Brain microvascular endothelial cell (primary cell): ENCODE data around the gene SCN4A.

Experiments used
- DNase-seq: peaks from one replicate; pipeline ENCODE4 v3.0.0-alpha.2; 2020
- H3K27ac ChIP-seq: fragments of 250-450 bp; sonication (Bioruptor Pico); 2 replicates; pipeline ENCODE4 v1.5.1; 2020; ENCODE audit warnings: mild to moderate bottlenecking, moderate library complexity
- H3K27me3 ChIP-seq: fragments of 250-450 bp; sonication (Bioruptor Pico); replicated peaks from 2 replicates; pipeline ENCODE4 v1.5.1; 2020; ENCODE audit warnings: mild to moderate bottlenecking
- H3K36me3 ChIP-seq: fragments of 250-450 bp; sonication (Bioruptor Pico); replicated peaks from 2 replicates; pipeline ENCODE4 v1.5.1; 2020; ENCODE audit warnings: mild to moderate bottlenecking
- H3K4me3 ChIP-seq: 2 replicates; pipeline ENCODE4 v1.5.1; 2011; ENCODE audit warnings: low read depth, mild to moderate bottlenecking, control low read depth, low read length, moderate library complexity
- CTCF ChIP-seq: IDR thresholded peaks from 2 replicates; pipeline ENCODE4 v1.5.1; 2011; ENCODE audit warnings: low read depth, mild to moderate bottlenecking, moderate library complexity, low read length, control low read depth, inconsistent platforms; ENCODE audit errors: missing control alignments
- in situ Hi-C: cut with HindIII; loops from 2 replicates; pipeline ENCODE4 v1.10.0; 2017; ENCODE audit warnings: low sequenced_read_pairs, low pct_ligation_motif_present

Gene SCN4A

GRCh38 chr17:63973930-63974593, 1.3 kb upstream of the SCN4A start:
- H3K27me3 ChIP-seq: no peaks in the 10 kb centered on the region
- TF ChIP-seq CTCF: no peak
- DNase-seq: no peak
- H3K27ac ChIP-seq: no peak overlapping the region
- H3K4me3 ChIP-seq: no peak overlapping the region
- no peaks in the 10 kb centered on the region for H3K36me3 ChIP-seq
- in situ Hi-C loops: no loop called here

GRCh38 chr17:63973247-63973646, 529 bp upstream of the SCN4A start:
- H3K4me3 ChIP-seq: no peak overlapping the region
- in situ Hi-C loops: no loop called here
- no peak for TF ChIP-seq CTCF
- DNase-seq: no peak
- no peaks in the 10 kb centered on the region for H3K27me3 ChIP-seq
- H3K36me3 ChIP-seq: no peaks in the 10 kb centered on the region
- H3K27ac ChIP-seq: no peak overlapping the region

- TF ChIP-seq CTCF: no peak
- H3K4me3 ChIP-seq: no peak overlapping the region
- H3K27ac ChIP-seq: no peak overlapping the region
- in situ Hi-C loops: no loop called here
- no peaks in the 10 kb centered on the region for H3K27me3 ChIP-seq
- no peak for DNase-seq
- H3K36me3 ChIP-seq: no peaks in the 10 kb centered on the region
These were observed 3.4 kb downstream of the SCN4A start for GRCh38 chr17:63969278-63969677.

- in situ Hi-C loops: no loop called here
- H3K4me3 ChIP-seq: no peak overlapping the region
- no peaks in the 10 kb centered on the region for H3K36me3 ChIP-seq
- TF ChIP-seq CTCF: no peak
- no peak for DNase-seq
- no peak overlapping the region for H3K27ac ChIP-seq
- H3K27me3 ChIP-seq: no peaks in the 10 kb centered on the region
These were observed 4.8 kb downstream of the SCN4A start for GRCh38 chr17:63967953-63968352.

GRCh38 chr17:63966646-63967264, 6.0 kb downstream of the SCN4A start:
- Histone ChIP-seq H3K27me3 (no peaks in the 10 kb centered on the region), H3K27ac (no peak overlapping the region), H3K4me3 (no peak overlapping the region), H3K36me3 (no peaks in the 10 kb centered on the region)
- in situ Hi-C loops: no loop called here
- TF ChIP-seq CTCF: no peak
- no peak for DNase-seq

- DNase-seq: no peak
- in situ Hi-C loops: no loop called here
- Histone ChIP-seq H3K27ac (no peak overlapping the region), H3K36me3 (no peaks in the 10 kb centered on the region), H3K4me3 (no peak overlapping the region), H3K27me3 (no peaks in the 10 kb centered on the region)
- no peak for TF ChIP-seq CTCF
These were observed 9.6 kb downstream of the SCN4A start for GRCh38 chr17:63963123-63963522.
